Activated CD8-positive, alpha-beta T cell treated with anti-CD3 and anti-CD28 coated beads, Interleukin-2, amount 10 ng/mL, durations not matched to agents 7 days and 5 days (primary cell): Measurements from ENCODE around the gene SLC41A3. TPM values are rescaled to one million over a fixed set of nuclear protein-coding genes. Genes with fewer than 3 reads are reported as not detected.
"Not testable (repeated sequence)": the region's sequence is repeated elsewhere in the genome, so short reads cannot be mapped to it uniquely, and the experiment has no call there.

Source experiments
- ATAC-seq: fragments of 150-1000 bp; cut with Tn5 transposase; one replicate; pipeline ENCODE4 v1.10.0; 2021; ENCODE audit warnings: moderate library complexity
- CTCF ChIA-PET: fragments of 350-600 bp; sonication (Branson Sonifier 250); formaldehyde crosslinking; loops from one replicate; lab custom pipeline; 2021; ENCODE audit warnings: antibody characterized with exemption; lab: Charles Lee
- POLR2A ChIA-PET: fragments of 350-600 bp; sonication (Branson Sonifier 250); formaldehyde crosslinking; loops from one replicate; lab custom pipeline; 2021; ENCODE audit warnings: antibody characterized with exemption; lab: Charles Lee
- DNase-seq: peaks from one replicate; pipeline ENCODE4 v3.0.0-alpha.2; 2020
- H3K27ac Mint-ChIP-seq: one replicate; pipeline ENCODE4 v1.8.0; 2021; ENCODE audit warnings: mild to moderate bottlenecking, mixed read lengths
- H3K27me3 Mint-ChIP-seq: one replicate; pipeline ENCODE4 v1.8.0; 2021; ENCODE audit warnings: low read depth, mixed read lengths
- H3K36me3 Mint-ChIP-seq: one replicate; pipeline ENCODE4 v1.8.0; 2021; ENCODE audit warnings: low read depth, mixed read lengths
- H3K4me1 Mint-ChIP-seq: one replicate; pipeline ENCODE4 v1.8.0; 2021; ENCODE audit warnings: low read depth, mixed read lengths
- H3K4me3 Mint-ChIP-seq: one replicate; pipeline ENCODE4 v1.8.0; 2021; ENCODE audit warnings: mild to moderate bottlenecking, mixed read lengths
- H3K9me3 Mint-ChIP-seq: one replicate; pipeline ENCODE4 v1.8.0; 2022; ENCODE audit warnings: mixed read lengths; ENCODE audit not compliant: insufficient read depth
- total RNA-seq, 2 experiments: library from RNA; stranded (reverse); gene quantifications; one replicate each; pipeline ENCODE4 v1.2.3, GENCODE V29; 2021

Gene SLC41A3
- total RNA-seq, 2 experiments from 2014 or later, result 22.0 to 26.5 TPM

DNA sequence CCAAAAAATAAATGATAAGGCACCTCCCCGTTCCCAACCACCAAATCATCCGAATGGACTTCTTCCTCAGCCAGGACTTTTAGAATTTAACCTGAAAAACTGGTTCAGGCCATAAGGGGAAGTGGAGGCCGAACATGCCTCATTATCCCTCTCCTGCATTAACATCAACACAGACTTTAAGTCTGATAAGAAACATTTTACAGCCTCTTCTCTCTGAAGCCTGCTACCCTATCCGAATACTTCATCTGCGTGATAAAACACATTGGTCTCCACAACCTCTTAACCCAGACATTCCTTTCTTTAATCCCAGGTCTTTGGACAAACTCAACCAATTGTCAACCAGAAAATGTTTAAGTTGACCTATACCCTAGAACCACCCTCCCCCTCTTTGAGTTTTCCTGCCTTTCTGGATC is 850 bp upstream of the SLC41A3 start:
- ChIA-PET POLR2A (interaction anchor here (0.6 kb wide), 1 partner anchor 25 kb away, joined by 3 read pairs; no protein-coding TSS in a partner anchor), CTCF (interaction anchor here (0.8 to 1.3 kb wide), 3 partner anchors 11 to 39 kb away, joined by 3 to 4 read pairs (median 4); no protein-coding TSS in a partner anchor)
- Mint-ChIP-seq H3K27me3 (no peaks in the 10 kb centered on the region), H3K36me3 (peaks cover 10% of the 10 kb centered on the region), H3K9me3 (peaks cover 4% of the 10 kb centered on the region), H3K4me1 (peaks cover 21% of the 10 kb centered on the region), H3K4me3 (peak overlapping the region; percentile 91), H3K27ac (peak overlapping the region; percentile 3)
- DNase-seq (no peak), ATAC-seq (no peak)

DNA sequence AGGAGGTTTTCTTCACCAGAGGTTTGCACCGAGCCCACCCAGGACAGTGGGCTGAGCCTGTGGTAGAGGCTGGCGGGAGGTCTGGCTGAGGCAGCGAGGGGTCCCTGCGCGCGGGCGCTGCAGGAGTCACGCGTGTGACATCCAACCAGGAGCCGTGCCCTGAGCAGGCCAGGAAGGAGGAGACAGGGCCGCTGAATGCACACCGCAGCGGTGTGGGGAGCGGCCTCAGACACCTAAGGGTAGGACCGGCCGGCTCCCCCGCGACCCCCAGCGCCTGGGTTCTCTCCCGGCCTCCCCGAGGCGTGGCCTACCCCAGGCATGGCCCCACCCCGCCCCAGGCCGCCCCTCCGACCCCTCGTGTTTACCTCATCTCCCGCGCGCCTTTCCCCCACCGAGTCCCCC is 412 bp downstream of the SLC41A3 start:
- Mint-ChIP-seq H3K27ac (peak overlapping the region; percentile 92), H3K4me3 (peak overlapping the region; percentile 91), H3K27me3 (no peaks in the 10 kb centered on the region), H3K36me3 (peaks cover 10% of the 10 kb centered on the region), H3K9me3 (peaks cover 4% of the 10 kb centered on the region), H3K4me1 (peaks cover 21% of the 10 kb centered on the region)
- DNase-seq, result peak; percentile 63
- peak; percentile 73 for ATAC-seq
- ChIA-PET CTCF (interaction anchor here (1.2 to 1.3 kb wide), 2 partner anchors 12 to 21 kb away, joined by 3 to 4 read pairs; no protein-coding TSS in a partner anchor), POLR2A (interaction anchor here (0.6 kb wide), 2 partner anchors 362 to 388 kb away, joined by 3 read pairs; no protein-coding TSS in a partner anchor)

DNA sequence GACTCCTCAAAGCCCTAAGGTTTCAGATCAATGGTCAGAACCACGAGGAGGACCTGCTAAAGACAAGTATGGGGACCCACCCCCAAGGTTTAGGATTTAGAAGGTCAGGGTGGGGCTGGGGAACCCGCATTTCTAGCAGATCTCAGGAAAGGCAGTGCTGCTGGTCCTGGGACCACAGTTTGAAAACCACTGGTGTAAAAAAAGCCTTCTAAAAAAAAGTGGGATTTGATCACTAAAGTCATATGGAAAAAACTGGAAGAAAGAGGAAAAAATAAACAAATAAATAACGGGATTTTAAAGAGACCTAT is 832 bp downstream of the SLC41A3 start:
- ChIA-PET CTCF (no interaction called here), POLR2A (no interaction called here)
- peaks cover 21% of the 10 kb centered on the region for H3K4me1 Mint-ChIP-seq
- H3K36me3 Mint-ChIP-seq, result peaks cover 10% of the 10 kb centered on the region
- H3K9me3 Mint-ChIP-seq, result peaks cover 4% of the 10 kb centered on the region
- peak overlapping the region; percentile 92 for H3K27ac Mint-ChIP-seq
- H3K27me3 Mint-ChIP-seq, result no peaks in the 10 kb centered on the region
- no peak for DNase-seq
- peak overlapping the region; percentile 91 for H3K4me3 Mint-ChIP-seq
- ATAC-seq, result no peak

DNA sequence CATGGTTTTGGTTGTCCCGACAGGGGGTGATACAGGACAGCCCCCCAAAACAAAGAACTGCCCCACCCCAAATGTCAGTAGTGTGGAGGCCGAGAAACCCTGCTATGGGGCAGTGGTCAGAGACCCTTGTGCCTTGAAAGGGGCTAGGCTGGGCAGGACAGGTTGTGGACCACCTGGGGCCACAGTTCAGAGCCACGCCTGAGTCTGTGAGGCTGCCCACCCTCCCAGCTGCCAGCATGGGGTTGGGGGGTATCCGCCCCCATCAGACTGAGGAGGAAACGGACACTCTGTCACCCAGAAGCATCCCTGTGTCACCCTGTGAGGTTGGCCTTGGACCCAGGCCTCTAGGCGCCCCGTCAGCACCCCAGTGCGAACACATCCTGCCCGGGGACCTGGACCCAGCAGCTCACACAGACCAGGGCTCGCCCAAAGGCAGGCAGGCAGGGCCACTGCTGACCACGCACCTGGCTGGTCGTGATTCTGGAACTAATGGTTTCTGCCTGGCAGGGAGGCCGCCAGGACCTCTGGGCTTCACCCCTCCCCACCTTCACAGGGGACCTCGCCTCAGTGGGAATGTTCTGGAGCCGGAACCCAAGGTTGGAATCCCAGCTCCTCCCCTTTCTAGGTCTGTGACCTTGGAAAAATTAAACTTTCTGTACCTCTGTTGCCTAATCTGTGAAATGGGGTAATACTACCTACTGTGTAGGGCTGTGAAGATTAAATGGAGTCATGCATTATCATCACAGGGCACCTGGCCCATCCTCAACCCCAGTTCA is 1.4 kb downstream of the SLC41A3 start:
- POLR2A ChIA-PET, result no interaction called here
- DNase-seq, result no peak
- H3K27me3 Mint-ChIP-seq, result no peaks in the 10 kb centered on the region

DNA sequence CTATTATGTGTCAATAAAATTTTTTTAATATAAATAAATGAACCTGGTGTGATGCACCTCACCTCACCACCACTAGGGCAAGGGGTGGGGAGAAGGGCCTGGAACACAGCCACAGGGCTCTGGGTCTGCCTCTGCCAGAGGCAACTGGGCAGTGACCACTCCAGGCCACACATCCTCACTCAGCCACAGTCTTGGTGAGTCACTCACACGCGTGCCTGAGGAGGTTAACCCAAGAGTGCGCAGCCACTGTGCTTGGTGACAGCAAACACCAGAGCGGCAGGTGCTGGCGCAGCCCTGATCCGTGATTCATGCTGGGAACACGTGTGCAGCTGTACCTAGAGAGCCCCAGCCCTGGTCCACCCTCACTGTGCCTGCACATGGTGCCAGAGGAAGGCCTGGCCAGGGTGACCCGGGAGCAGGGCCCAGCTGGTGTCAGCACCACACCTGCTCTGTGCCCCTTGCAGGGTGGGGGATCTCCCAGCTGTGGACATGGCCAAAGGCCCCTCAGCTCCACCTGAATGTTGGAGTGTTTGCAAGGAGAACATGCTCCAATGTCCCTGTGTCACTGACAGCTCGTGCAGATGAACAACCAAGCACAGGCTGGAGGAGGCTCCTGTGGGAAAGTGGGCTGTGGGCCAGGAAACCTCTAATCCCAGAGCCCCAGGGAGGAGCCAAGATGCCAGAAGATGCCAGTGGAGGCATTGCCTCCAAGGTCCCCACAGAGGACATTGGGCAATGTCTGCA is 2.1 kb downstream of the SLC41A3 start:
- ATAC-seq, result no peak
- Mint-ChIP-seq H3K27me3 (no peaks in the 10 kb centered on the region), H3K36me3 (peaks cover 10% of the 10 kb centered on the region), H3K9me3 (no peaks in the 10 kb centered on the region), H3K4me1 (peaks cover 21% of the 10 kb centered on the region), H3K27ac (no peak overlapping the region), H3K4me3 (no peak overlapping the region)
- POLR2A ChIA-PET, result no interaction called here
- CTCF ChIA-PET, result interaction anchor here (2.2 kb wide), 1 partner anchor 18 kb away, joined by 7 read pairs; no protein-coding TSS in a partner anchor
- DNase-seq, result no peak

More for the DNA sequence above, 1.4 kb downstream of the SLC41A3 start:
- H3K9me3 Mint-ChIP-seq, result peaks cover 2% of the 10 kb centered on the region
- peaks cover 21% of the 10 kb centered on the region for H3K4me1 Mint-ChIP-seq
- peaks cover 10% of the 10 kb centered on the region for H3K36me3 Mint-ChIP-seq
- CTCF ChIA-PET, result no interaction called here
- ATAC-seq, result no peak
- peak overlapping the region; percentile 92 for H3K27ac Mint-ChIP-seq
- H3K4me3 Mint-ChIP-seq, result peak overlapping the region; percentile 91

DNA sequence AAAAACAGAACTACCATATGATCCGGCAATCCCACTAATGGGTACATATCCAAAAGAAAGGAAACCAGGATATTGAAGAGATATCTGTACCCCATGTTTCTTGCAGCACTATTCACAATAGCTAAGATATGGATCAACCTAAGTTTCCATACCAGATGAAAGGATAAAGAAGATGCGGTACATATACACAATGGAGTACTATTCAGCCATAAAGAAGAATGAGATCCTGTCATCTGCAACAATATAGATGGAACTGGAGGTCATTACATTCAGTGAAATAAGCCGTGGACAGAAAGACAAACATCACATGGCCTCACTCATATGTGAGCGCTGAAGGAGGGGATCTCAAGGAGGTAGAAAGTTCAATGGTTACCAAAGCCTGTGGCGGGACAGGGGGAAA is 3.0 kb downstream of the SLC41A3 start:
- DNase-seq (no peak), ATAC-seq (no peak)
- Mint-ChIP-seq H3K9me3 (no peaks in the 10 kb centered on the region), H3K36me3 (peaks cover 10% of the 10 kb centered on the region), H3K4me1 (peaks cover 18% of the 10 kb centered on the region), H3K27ac (no peak overlapping the region), H3K4me3 (no peak overlapping the region), H3K27me3 (no peaks in the 10 kb centered on the region)
- ChIA-PET POLR2A (no interaction called here), CTCF (interaction anchor here (2.2 kb wide), 1 partner anchor 18 kb away, joined by 7 read pairs; no protein-coding TSS in a partner anchor)

DNA sequence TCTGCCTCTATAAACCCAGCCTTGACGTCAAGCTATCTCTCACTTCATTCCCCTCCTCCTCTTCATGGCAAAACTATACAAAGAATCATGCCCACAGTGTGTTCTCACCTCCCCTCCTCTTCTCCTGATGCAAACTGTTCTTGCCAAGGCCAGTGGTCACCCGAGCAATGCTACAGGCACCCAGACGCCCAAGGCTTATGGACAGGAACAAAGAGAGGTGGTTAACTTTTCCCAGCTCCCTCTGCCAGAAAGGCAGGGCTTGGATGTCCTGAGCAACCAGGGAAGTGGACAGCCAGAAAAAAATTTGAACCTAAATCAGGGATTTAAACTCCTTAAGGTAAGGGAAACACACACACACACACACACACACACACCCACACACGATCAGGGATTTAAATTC is 5.1 kb downstream of the SLC41A3 start:
- ATAC-seq (no peak), DNase-seq (no peak)
- Mint-ChIP-seq H3K4me1 (peaks cover 5% of the 10 kb centered on the region), H3K9me3 (no peaks in the 10 kb centered on the region), H3K4me3 (no peak overlapping the region), H3K36me3 (peaks cover 2% of the 10 kb centered on the region), H3K27me3 (no peaks in the 10 kb centered on the region), H3K27ac (no peak overlapping the region)
- ChIA-PET CTCF (no interaction called here), POLR2A (no interaction called here)

DNA sequence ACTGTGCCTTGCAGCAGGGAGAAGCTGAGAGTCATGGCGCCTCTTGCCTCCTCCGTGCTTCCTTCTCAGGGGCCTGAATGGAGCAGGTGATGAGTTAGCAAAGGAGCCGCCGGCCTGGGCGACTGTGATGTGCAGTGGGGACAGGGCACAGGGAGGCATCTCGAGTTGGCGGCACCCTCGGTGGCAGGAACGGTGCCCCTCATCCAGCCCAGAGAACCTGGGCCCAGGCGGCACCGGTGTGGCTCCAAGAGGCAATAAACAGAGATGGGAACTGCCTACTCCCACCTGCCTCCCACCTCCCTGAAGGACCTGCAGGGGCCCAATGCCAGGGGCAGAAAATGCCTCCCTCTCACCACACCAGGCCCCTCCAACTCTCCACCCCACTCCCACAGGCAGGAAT is 6.2 kb downstream of the SLC41A3 start:
- peaks cover 3% of the 10 kb centered on the region for H3K36me3 Mint-ChIP-seq
- H3K9me3 Mint-ChIP-seq, result no peaks in the 10 kb centered on the region
- ChIA-PET POLR2A (no interaction called here), CTCF (no interaction called here)
- ATAC-seq (no peak), DNase-seq (no peak)
- peaks cover 1% of the 10 kb centered on the region for H3K27me3 Mint-ChIP-seq
- no peak overlapping the region for H3K27ac Mint-ChIP-seq
- H3K4me3 Mint-ChIP-seq, result no peak overlapping the region
- peaks cover under 1% of the 10 kb centered on the region for H3K4me1 Mint-ChIP-seq

DNA sequence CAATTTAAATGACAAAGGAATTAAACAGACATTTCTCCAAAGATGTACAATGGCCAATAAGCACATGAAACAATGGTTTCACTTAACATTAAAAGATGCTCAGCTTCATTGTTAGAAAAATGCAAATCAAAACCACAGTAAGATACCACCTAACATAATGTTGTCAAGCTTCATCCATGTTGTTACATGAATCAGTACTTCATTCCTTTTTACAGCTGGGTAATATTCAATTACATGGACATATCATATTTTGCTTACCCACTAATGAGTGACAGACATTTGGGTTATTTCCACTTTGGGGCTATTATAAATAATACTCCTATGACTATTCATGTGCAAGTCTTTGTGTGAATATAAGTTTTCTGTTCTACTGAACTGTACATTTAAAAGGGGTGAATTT is 7.8 kb downstream of the SLC41A3 start:
- Mint-ChIP-seq H3K4me1 (no peaks in the 10 kb centered on the region), H3K36me3 (peaks cover 3% of the 10 kb centered on the region), H3K27me3 (peaks cover 2% of the 10 kb centered on the region), H3K27ac (no peak overlapping the region), H3K4me3 (no peak overlapping the region), H3K9me3 (no peaks in the 10 kb centered on the region)
- no peak for ATAC-seq
- POLR2A ChIA-PET, result no interaction called here
- CTCF ChIA-PET, result no interaction called here
- no peak for DNase-seq

DNA sequence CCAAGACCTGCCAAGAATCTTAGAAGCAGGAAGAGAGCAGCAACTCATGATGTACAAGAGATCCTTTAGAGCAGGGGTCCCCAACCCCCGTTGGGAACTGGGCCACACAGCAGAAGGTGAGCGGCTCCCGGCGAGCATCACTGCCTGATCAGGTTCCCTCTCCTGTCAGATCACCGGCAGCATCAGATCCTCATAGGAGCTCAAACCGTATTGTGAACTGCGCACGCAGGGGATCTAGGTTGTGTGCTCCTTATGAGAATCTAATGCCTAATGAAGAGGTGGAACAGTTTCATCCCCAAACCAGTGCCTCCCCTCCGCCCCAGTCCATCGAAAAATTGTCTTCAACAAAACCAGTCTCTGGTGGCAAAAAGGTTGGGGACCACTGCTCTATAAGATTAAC is 13.8 kb downstream of the SLC41A3 start:
- ATAC-seq (no peak), DNase-seq (no peak)
- Mint-ChIP-seq H3K9me3 (no peaks in the 10 kb centered on the region), H3K36me3 (peaks cover 6% of the 10 kb centered on the region), H3K27me3 (peaks cover 2% of the 10 kb centered on the region), H3K27ac (no peak overlapping the region), H3K4me1 (no peaks in the 10 kb centered on the region), H3K4me3 (no peak overlapping the region)
- ChIA-PET POLR2A (no interaction called here), CTCF (no interaction called here)

DNA sequence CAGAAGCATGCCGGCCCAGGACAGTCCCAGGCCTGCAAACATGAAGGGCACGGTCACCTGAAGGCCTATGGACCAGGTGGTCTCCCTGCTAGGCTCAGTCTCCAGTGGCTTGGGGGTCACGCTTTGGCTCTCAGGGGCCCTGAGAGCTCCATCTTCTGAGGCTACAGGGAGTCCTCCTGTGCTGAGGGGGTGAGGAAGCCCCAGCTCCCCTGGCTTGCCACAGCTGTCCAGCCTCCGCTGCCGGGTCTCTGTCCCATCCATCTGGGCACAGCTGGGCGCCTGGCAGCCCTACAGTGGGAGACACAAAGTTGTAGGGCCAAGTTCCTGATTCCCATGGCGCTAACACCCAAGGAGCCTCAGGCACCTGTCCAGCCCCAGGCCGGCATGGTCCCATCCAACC is 16.0 kb downstream of the SLC41A3 start:
- DNase-seq (no peak), ATAC-seq (no peak)
- Mint-ChIP-seq H3K4me1 (peaks cover 11% of the 10 kb centered on the region), H3K27ac (no peak overlapping the region), H3K9me3 (no peaks in the 10 kb centered on the region), H3K27me3 (peaks cover 2% of the 10 kb centered on the region), H3K4me3 (no peak overlapping the region), H3K36me3 (peaks cover 8% of the 10 kb centered on the region)
- ChIA-PET POLR2A (no interaction called here), CTCF (no interaction called here)

DNA sequence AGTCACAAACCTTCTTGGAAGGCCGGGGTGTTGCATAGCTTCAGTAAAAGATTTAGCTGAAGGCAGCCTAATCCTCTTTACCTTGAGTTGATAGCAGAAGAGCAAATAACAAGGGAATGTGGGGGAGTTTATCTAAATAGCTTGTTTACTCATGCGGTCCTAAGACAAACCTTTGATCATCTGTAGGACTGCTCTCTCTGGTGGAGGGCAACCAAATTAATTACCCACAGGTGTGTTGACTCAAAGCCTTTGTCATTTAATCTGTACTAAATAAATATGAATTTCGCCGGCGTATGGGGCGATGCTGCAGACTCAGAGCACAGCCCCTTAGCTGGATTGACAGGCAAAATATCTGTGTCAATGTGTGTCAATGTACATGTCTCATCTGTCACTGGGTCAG is 17.2 kb downstream of the SLC41A3 start:
- H3K36me3 Mint-ChIP-seq, ATAC-seq, H3K27ac Mint-ChIP-seq, H3K27me3 Mint-ChIP-seq, CTCF ChIA-PET, H3K4me3 Mint-ChIP-seq, POLR2A ChIA-PET, H3K9me3 Mint-ChIP-seq, DNase-seq: not testable (repeated sequence)
- H3K4me1 Mint-ChIP-seq, result peaks cover 11% of the 10 kb centered on the region
